ENCODE results near the gene CDSN.
A peak's percentile ranks its signal among the peaks of the same experiment; 100 is the strongest.
"Not testable (repeated sequence)": the region's sequence is repeated elsewhere in the genome, so short reads cannot be mapped to it uniquely, and the experiment has no call there.

Gene CDSN, protein sequence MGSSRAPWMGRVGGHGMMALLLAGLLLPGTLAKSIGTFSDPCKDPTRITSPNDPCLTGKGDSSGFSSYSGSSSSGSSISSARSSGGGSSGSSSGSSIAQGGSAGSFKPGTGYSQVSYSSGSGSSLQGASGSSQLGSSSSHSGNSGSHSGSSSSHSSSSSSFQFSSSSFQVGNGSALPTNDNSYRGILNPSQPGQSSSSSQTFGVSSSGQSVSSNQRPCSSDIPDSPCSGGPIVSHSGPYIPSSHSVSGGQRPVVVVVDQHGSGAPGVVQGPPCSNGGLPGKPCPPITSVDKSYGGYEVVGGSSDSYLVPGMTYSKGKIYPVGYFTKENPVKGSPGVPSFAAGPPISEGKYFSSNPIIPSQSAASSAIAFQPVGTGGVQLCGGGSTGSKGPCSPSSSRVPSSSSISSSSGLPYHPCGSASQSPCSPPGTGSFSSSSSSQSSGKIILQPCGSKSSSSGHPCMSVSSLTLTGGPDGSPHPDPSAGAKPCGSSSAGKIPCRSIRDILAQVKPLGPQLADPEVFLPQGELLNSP

DNA sequence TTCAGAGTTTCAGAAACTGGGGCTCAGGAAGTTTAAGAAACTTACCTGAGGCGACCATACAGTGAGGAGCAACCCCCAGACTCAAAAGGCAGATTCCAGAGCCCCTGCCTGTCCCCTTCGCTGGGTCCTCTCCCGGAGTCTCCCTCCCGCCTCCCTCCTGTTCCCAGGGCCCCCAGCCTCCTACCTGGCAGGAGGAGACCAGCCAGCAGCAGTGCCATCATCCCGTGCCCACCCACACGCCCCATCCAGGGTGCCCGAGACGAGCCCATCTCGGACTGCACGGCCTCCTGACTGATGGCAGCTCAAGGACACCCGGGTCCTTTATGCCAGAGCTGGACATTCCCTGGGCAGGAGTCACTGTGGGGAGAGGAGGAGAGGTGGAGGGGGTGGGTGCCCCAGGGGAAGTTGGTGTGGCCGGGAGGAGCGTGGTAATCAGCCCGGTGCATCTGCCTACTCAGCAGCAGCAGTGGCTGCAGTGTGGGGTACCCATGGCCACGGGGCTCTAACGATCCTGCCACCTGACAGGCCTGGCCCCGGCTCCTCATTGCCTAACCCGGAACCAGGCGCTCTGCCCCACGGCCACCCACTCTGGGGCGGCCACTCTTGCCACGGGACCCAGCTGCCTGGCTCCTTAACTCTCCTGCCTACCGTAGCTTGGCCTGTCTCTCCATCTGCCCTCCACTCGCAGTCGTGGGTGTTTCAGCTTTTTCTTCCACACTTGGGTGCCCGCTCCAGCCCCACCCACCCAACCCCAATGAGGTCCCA, at the start of gene CDSN:
Gene CDSN (minus strand): TSS at position 296 of the 765 bp plus-strand sequence. CDS start 27 bp downstream, at position 269.
- DNase-seq (ENCODE audit: extremely low read depth in 1 of 2, low read depth in 1 of 2): no peak

GRCh38 chr6:31169123-31169857, 49.0 kb upstream of the CDSN start:
- DNase-seq (ENCODE audit: extremely low read depth in 1 of 2, low read depth in 1 of 2): no peak

DNA sequence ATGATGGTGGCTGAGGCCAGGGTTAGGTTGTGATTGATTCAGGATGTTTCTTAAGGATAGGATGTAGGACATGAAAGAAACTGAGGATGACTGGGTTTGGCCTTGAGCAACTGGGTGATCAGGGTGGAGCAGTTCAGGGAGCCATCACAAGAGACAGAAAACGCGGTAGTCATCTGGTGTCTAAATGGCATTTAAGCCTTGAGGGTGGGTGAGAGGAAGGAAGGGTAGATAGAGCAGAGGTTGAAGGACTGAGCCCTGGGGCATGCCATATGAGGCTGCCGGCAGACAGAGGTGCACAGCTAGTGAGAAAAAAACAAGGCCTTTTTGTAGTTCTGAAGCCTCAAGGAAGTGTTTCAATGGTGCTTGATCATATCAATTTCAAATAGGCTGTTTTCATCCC, 48.4 kb upstream of the CDSN start:
- DNase-seq (ENCODE audit: extremely low read depth in 1 of 2, low read depth in 1 of 2): no peak

DNA sequence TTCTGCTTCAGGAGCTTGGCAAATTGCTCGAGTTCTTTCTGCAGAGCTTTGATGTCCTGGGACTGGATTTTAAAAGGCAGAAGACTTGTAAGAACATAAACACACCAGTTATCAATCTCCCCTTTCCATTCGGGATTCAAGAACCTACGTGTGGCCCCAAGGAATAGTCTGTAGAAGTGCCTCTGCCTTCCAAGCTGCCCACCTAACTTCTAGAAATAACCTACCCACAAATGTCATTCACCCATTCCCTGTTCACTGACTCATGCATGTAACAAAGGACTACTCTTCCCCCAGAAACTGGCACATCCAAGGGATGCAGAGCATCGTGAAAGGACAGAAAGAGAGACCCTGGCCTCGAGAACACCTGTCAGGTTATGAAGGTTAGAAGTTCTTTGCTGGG, 45.7 kb upstream of the CDSN start:
- DNase-seq (ENCODE audit: extremely low read depth in 1 of 2, low read depth in 1 of 2): no peak

DNA sequence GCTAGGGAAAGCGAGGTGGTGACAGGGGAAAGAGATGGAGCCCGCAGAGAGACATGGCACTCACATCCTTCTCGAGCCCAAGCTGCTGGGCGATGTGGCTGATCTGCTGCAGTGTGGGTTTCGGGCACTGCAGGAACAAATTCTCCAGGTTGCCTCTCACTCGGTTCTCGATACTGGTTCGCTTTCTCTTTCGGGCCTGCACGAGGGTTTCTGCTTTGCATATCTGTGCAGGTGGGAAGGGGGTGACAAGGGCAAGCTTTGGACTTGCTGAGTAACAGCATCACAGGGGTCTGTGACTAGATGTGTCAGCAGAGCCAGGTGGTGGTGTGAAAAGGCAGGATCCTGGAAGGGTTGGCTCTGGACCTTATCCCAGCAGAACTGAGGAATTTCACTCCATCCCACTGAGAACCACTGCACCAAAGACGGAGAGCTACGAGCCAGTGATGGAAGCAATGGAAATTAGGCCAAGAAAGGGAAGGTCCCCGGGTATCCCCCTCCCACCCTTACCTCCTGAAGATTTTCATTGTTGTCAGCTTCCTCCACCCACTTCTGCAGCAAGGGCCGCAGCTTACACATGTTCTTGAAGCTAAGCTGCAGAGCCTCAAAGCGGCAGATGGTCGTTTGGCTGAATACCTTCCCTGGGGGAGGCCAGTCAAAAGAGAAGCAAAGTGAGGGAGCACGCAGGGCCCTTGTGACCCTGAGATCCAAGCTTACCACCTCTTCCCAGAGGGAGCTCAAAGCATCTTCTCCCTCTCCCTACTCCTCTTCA, 45.0 kb upstream of the CDSN start:
- not testable (repeated sequence) for DNase-seq (ENCODE audit: extremely low read depth in 1 of 2, low read depth in 1 of 2)

DNA sequence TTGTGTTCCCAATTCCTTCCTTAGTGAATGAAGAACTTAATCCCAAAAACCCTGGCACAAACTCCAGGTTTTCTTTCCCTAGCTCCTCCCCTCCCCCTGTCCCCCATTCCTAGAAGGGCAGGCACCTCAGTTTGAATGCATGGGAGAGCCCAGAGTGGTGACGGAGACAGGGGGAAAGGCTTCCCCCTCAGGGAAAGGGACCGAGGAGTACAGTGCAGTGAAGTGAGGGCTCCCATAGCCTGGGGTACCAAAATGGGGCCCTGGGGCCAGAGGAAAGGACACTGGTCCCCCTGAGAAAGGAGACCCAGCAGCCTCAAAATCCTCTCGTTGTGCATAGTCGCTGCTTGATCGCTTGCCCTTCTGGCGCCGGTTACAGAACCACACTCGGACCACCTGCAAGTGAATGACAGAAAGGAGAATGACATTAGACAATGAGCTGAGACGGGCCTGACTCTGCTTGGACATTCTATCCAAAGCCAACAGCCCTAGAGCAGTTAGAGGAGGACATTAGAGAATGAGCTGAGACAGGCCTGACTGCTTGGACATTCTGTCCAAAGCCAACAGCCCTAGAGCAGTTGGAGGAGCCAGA, 44.3 kb upstream of the CDSN start:
- not testable (repeated sequence) for DNase-seq (ENCODE audit: extremely low read depth in 1 of 2, low read depth in 1 of 2)

- no peak for DNase-seq (ENCODE audit: extremely low read depth in 1 of 2, low read depth in 1 of 2)
Measured at GRCh38 chr6:31163922-31164321, 43.7 kb upstream of the CDSN start.

DNA sequence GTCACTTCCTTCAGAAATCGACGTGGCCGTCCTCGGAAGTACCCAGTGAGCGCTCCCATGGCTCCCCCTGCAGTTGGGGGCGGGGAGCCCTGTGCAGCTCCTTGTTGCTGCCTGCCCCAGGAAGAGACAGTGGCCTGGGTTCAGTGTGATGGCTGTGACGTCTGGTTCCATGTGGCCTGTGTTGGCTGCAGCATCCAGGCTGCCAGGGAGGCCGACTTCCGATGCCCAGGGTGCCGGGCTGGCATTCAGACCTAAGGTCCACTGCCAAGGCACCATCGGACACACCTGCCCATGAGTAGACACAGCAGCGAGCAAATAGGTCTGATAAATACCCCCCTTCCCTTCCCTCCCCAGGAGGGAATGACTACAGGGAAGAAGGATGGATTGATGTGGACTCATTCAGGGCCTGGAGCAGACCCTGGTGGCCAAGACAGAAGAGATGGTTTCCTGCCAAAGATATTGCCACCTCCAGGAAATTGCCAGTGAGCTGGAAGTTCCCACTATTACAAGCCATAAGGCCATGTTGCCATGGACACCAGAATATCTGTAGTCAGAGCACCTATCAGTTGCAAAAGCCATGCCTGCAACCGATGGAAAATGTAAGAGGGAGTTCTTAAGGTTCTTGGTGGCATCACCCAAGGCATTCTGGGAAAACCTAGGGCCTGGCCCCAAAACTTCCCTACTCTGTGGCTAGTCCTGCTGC, 42.4 kb upstream of the CDSN start:
- no peak for DNase-seq (ENCODE audit: extremely low read depth in 1 of 2, low read depth in 1 of 2)

DNA sequence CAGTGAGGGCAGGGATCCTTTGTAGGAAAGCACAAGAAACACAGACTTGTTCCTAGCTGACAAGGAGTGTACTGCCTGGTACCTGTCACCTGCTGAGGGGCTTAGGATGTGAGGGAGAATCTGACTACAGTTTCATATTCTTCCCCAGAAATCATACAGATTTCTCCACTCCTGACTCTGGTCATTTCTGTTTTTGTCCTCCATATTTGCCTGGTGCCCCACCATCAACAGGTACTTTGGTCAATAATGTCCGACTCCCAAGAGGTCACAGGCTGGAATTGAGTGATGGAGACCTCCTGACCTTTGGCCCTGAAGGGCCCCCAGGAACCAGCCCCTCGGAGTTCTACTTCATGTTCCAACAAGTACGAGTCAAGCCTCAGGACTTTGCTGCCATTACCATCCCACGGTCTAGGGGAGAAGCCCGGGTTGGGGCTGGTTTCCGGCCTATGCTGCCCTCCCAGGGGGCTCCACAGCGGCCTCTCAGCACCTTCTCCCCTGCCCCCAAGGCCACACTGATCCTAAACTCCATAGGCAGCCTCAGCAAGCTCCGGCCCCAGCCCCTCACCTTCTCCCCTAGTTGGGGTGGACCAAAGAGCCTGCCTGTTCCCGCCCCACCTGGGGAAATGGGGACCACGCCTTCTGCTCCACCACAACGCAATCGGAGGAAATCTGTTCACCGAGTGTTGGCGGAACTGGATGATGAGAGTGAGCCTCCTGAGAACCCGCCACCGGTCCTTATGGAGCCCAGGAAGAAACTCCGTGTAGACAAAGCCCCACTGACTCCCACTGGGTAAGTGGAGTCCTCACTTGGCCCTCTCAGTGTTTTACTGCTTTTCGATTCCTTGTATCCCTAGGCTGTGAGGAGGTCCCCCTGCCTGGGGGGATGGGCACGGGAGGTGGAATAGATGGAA, 41.2 kb upstream of the CDSN start:
- no peak for DNase-seq (ENCODE audit: extremely low read depth in 1 of 2, low read depth in 1 of 2)

DNA sequence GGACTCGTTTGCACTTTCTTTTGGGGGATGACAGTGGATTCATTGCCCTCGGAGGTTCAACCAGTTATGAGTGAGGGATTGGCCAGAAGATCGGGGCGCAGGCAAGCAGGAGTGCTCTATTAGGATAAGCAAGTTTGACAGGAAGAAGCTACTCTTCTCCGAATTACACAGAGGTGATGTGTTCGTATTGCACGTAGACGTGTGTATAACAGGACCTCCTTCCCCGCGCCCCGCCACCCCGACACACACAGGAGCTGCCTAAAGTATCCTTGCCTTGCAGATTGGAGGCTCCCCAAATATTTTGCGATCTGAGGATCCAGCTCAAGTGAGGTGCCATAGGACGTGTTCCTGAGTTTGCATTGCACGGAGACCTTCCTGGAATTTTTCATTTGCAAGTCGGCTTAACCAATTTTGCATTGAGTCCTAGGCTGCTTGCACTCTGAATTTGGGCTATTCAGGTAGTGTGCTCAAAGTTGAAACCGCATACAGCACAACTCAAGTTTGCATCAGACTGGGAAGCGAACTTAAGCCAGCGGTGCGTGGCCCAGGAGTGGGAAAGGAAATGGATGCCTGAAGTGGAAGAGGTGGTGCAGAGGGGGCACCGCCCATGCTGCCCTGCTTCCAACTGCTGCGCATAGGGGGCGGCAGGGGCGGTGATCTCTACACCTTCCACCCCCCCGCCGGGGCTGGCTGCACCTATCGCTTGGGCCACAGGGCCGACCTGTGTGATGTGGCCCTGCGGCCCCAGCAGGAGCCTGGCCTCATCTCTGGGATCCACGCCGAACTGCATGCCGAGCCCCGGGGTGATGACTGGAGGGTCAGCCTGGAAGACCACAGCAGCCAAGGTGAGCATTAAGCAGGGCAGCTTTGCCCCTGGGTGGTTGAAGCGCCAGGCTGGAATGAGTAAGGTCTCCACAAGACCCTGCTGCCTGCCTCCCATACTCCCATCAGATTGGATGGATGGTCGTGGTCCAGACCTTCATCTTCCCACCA, 38.9 kb upstream of the CDSN start:
- DNase-seq (ENCODE audit: extremely low read depth in 1 of 2, low read depth in 1 of 2): peak in 1 of 2 donors; percentile 5

DNA sequence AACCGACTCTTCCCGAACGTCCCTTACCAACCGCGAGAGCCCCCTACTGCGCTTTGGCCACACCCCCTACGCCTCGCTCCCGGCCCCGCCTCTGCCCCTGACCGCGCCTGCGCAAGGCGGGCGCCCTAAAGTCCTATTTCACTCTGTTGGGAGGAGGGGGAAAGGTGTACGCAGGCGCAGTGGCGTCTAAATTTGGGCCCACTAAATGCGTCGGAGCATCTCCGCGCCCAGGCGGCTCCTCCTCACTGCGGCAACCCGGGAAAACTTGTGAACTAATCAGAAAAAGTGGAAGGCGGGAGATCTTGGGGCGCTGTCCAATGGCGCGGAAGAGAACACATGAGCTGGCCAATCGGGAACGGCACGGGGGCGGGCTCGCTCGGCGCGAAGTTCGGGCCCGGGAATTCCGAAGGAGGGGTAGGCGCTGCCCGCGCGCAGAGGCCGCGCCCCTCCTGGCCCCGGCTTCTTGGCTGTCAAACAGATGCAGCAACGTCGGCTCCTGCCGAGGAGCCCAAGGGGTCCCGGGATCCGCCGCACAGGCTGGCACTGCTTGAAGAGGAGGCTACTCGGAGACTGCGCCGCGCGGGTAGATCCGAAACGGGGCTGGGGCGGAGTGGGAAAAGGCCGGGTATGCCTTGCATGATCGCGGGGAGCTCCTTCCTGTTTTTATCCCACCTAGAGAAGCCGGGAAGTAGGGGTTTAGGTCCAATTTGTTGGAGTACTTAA, 38.1 kb upstream of the CDSN start, which contains the start of gene TCF19:
Gene TCF19 (plus strand): TSS at position 450 of the 723 bp plus-strand sequence. CDS start 881 bp downstream, outside the sequence.
- peak; percentile 98 to 99 for DNase-seq (ENCODE audit: extremely low read depth in 1 of 2, low read depth in 1 of 2)

DNA sequence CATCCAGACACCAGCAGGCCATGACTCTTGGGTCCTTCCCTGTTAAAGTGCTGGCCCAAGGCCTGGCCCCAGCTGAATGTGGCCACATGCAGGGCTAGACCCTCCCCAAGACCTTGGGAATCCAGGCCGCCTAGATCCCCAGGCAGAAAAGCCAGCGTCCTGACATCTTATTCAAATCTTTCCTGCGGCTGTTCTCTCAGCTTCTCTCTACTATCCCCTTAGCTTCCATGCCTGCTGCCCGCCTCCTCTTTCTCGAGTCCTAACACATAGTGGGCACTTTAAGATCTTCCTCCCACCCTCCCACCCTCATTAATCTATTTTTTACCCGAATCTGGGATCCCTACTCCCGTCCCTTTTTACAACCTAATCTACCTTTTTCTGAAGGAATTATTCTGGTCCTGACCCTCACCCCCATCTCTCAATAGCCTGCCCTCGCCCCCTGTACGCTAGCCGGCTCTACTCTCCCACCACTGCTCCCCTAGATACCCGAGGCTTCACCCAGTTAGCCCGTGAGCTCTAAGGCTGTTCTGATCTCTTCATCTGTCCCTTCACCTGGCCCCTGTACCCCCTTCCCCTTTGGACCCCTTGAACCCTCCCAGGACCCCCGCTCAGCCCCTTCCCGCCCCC, 37.4 kb upstream of the CDSN start, which contains the start of gene CCHCR1:
Gene CCHCR1 (minus strand): TSS at position 290 of the 627 bp plus-strand sequence. CDS start 202 bp downstream, at position 88.
- DNase-seq (ENCODE audit: extremely low read depth in 1 of 2, low read depth in 1 of 2): no peak

- no peak for DNase-seq (ENCODE audit: extremely low read depth in 1 of 2, low read depth in 1 of 2)
Measured at GRCh38 chr6:31156641-31157040, 36.4 kb upstream of the CDSN start.

DNA sequence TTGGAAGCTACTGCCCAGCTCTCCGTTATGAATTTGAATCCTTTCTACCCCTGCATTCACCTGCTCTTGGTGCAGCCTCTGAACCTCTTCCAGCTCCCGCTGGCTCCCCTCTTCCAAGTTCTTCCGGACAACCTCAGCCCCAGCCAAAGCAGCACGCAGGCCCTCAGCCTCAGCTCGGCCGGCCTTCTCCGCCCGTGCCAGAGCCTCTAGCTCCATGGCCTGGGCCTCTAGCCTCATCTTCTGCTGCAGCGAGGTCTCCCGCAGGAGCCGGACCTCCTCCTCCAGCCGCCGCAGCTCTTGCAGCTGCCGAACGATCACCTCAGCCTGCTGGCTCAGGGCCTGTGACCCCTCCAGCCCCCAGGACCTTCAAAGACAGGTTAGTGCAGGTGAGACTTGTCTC, 34.2 kb upstream of the CDSN start:
- no peak for DNase-seq (ENCODE audit: extremely low read depth in 1 of 2, low read depth in 1 of 2)

GRCh38 chr6:31152781-31153180, 32.5 kb upstream of the CDSN start:
- no peak for DNase-seq (ENCODE audit: extremely low read depth in 1 of 2, low read depth in 1 of 2)
